HEK293 (cell line): Measurements from ENCODE around the gene FUCA1.

Experiments used
- ZNF169 ChIP-seq: fragments of 450-650 bp; formaldehyde crosslinking; IDR thresholded peaks from 2 replicates; pipeline ENCODE4 v1.5.1; 2016; ENCODE audit warnings: missing biosample characterization, missing genetic modification characterization
- ZNF292 ChIP-seq: fragments of 450-650 bp; formaldehyde crosslinking; IDR thresholded peaks from 2 replicates; pipeline ENCODE4 v1.5.1; 2016; ENCODE audit warnings: low read depth, missing biosample characterization, missing genetic modification characterization, borderline replicate concordance
- ZNF341 ChIP-seq: fragments of 450-650 bp; formaldehyde crosslinking; IDR thresholded peaks from 2 replicates; pipeline ENCODE4; 2016; ENCODE audit warnings: low read depth, missing biosample characterization, missing genetic modification characterization
- ZNF350 ChIP-seq: fragments of 450-650 bp; formaldehyde crosslinking; IDR thresholded peaks from 2 replicates; pipeline ENCODE4 v1.5.0; 2017; ENCODE audit warnings: missing biosample characterization, mild to moderate bottlenecking, missing genetic modification characterization
- ZNF37A ChIP-seq: fragments of 450-650 bp; IDR thresholded peaks from 2 replicates; pipeline ENCODE4 v1.5.1; 2018; ENCODE audit warnings: missing biosample characterization, missing genetic modification characterization
- ZNF404 ChIP-seq: fragments of 450-650 bp; formaldehyde crosslinking; IDR thresholded peaks from 2 replicates; pipeline ENCODE4 v1.5.1; 2017; ENCODE audit warnings: missing biosample characterization, missing genetic modification characterization
- ZNF433 ChIP-seq: fragments of 450-650 bp; formaldehyde crosslinking; IDR thresholded peaks from 2 replicates; pipeline ENCODE4 v1.5.1; 2016; ENCODE audit warnings: missing biosample characterization, missing genetic modification characterization, low read depth
- ZNF654 ChIP-seq: fragments of 450-650 bp; formaldehyde crosslinking; IDR thresholded peaks from 2 replicates; pipeline ENCODE4 v1.5.1; 2016; ENCODE audit warnings: low read depth, missing biosample characterization, missing genetic modification characterization
- ZNF843 ChIP-seq: fragments of 450-650 bp; formaldehyde crosslinking; IDR thresholded peaks from 2 replicates; pipeline ENCODE4 v1.5.1; 2016; ENCODE audit warnings: missing biosample characterization, missing genetic modification characterization
- TF ChIP-seq, protein P1 (sequence below): fragments of 450-650 bp; IDR thresholded peaks from 2 replicates; pipeline ENCODE4 v1.5.1; 2018; ENCODE audit warnings: missing biosample characterization, missing genetic modification characterization
- TF ChIP-seq, protein P2 (sequence below): fragments of 450-650 bp; formaldehyde crosslinking; IDR thresholded peaks from 2 replicates; pipeline ENCODE4 v1.5.1; 2017; ENCODE audit warnings: missing biosample characterization, missing genetic modification characterization
- TF ChIP-seq, protein P3 (sequence below): fragments of 450-650 bp; formaldehyde crosslinking; IDR thresholded peaks from 2 replicates; pipeline ENCODE4 v1.5.1; 2016; ENCODE audit warnings: missing biosample characterization, missing genetic modification characterization
- TF ChIP-seq, protein P4 (sequence below): fragments of 450-650 bp; formaldehyde crosslinking; IDR thresholded peaks from 2 replicates; pipeline ENCODE4 v1.5.1; 2016; ENCODE audit warnings: missing biosample characterization, missing genetic modification characterization
- TF ChIP-seq, protein P5 (sequence below): fragments of 450-650 bp; formaldehyde crosslinking; IDR thresholded peaks from 2 replicates; pipeline ENCODE4 v1.5.0; 2017; ENCODE audit warnings: missing biosample characterization, missing genetic modification characterization, borderline replicate concordance
- TF ChIP-seq, protein P6 (sequence below): fragments of 450-650 bp; formaldehyde crosslinking; IDR thresholded peaks from 2 replicates; pipeline ENCODE4 v1.5.1; 2016; ENCODE audit warnings: missing biosample characterization, missing genetic modification characterization
- TF ChIP-seq, protein P7 (sequence below): fragments of 450-650 bp; formaldehyde crosslinking; IDR thresholded peaks from 2 replicates; pipeline ENCODE4 v1.5.1; 2016; ENCODE audit warnings: missing biosample characterization, missing genetic modification characterization
- TF ChIP-seq, protein P8 (sequence below): fragments of 450-650 bp; formaldehyde crosslinking; IDR thresholded peaks from 2 replicates; pipeline ENCODE4 v1.5.1; 2017; ENCODE audit warnings: missing biosample characterization, missing genetic modification characterization

FUCA1 gene

DNA sequence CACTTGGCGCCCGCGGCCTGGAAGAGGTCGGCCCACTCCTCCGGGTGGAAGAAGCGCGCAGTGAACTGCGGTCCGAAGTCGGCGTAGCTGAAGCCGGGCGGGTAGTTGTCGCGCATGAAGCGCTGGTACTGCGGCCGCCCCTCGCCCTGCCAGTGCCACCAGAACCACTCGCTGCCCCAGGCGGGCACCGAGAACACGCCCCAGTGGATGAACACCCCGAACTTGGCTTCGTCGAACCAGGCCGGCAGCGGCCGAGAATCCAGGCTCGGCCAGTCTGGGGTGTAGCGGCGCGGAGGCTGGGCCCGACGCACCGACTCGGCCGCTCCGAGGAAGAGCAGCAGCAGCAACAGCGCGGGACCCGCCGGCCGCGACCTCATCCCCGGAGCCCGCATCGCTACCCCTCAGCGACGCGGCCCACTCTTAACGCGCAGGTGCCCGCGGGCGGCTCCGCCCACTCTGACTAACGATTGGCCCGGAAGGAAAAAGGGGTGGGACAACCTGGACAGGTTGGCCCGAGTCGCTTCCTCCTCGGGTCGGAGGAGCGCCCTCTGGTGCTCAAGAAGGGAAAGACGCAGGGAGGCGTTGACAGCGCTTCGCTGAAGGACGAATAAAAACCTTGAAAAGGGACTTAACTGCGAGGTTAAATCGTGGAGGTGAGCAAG is at the start of gene FUCA1 (continued):
- TF ChIP-seq, protein P1, sequence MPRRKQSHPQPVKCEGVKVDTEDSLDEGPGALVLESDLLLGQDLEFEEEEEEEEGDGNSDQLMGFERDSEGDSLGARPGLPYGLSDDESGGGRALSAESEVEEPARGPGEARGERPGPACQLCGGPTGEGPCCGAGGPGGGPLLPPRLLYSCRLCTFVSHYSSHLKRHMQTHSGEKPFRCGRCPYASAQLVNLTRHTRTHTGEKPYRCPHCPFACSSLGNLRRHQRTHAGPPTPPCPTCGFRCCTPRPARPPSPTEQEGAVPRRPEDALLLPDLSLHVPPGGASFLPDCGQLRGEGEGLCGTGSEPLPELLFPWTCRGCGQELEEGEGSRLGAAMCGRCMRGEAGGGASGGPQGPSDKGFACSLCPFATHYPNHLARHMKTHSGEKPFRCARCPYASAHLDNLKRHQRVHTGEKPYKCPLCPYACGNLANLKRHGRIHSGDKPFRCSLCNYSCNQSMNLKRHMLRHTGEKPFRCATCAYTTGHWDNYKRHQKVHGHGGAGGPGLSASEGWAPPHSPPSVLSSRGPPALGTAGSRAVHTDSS (tag by site-specific recombination): no peak
- 0 out of 2 replicates have a peak, but pooled peaks have one; percentile 36 for TF ChIP-seq ZNF843 (tag by site-specific recombination)
- TF ChIP-seq ZNF37A: no peak
- TF ChIP-seq ZNF433 (tag by site-specific recombination): no peak
- TF ChIP-seq ZNF654 (tag by site-specific recombination): peak; percentile 30; the same call in 1 of the 2 replicates
- TF ChIP-seq, protein P2, sequence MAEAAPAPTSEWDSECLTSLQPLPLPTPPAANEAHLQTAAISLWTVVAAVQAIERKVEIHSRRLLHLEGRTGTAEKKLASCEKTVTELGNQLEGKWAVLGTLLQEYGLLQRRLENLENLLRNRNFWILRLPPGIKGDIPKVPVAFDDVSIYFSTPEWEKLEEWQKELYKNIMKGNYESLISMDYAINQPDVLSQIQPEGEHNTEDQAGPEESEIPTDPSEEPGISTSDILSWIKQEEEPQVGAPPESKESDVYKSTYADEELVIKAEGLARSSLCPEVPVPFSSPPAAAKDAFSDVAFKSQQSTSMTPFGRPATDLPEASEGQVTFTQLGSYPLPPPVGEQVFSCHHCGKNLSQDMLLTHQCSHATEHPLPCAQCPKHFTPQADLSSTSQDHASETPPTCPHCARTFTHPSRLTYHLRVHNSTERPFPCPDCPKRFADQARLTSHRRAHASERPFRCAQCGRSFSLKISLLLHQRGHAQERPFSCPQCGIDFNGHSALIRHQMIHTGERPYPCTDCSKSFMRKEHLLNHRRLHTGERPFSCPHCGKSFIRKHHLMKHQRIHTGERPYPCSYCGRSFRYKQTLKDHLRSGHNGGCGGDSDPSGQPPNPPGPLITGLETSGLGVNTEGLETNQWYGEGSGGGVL (tag by site-specific recombination): no peak
- TF ChIP-seq, protein P3, sequence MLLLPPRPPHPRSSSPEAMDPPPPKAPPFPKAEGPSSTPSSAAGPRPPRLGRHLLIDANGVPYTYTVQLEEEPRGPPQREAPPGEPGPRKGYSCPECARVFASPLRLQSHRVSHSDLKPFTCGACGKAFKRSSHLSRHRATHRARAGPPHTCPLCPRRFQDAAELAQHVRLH (tag by site-specific recombination): no peak
- no peak for TF ChIP-seq ZNF404 (tag by site-specific recombination)
- TF ChIP-seq ZNF169 (tag by site-specific recombination): no peak
- TF ChIP-seq, protein P4, sequence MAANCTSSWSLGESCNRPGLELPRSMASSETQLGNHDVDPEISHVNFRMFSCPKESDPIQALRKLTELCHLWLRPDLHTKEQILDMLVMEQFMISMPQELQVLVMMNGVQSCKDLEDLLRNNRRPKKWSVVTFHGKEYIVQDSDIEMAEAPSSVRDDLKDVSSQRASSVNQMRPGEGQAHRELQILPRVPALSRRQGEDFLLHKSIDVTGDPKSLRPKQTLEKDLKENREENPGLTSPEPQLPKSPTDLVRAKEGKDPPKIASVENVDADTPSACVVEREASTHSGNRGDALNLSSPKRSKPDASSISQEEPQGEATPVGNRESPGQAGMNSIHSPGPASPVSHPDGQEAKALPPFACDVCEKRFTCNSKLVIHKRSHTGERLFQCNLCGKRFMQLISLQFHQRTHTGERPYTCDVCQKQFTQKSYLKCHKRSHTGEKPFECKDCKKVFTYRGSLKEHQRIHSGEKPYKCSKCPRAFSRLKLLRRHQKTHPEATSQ (tag by site-specific recombination): no peak
- TF ChIP-seq ZNF350: no peak
- TF ChIP-seq, protein P5, sequence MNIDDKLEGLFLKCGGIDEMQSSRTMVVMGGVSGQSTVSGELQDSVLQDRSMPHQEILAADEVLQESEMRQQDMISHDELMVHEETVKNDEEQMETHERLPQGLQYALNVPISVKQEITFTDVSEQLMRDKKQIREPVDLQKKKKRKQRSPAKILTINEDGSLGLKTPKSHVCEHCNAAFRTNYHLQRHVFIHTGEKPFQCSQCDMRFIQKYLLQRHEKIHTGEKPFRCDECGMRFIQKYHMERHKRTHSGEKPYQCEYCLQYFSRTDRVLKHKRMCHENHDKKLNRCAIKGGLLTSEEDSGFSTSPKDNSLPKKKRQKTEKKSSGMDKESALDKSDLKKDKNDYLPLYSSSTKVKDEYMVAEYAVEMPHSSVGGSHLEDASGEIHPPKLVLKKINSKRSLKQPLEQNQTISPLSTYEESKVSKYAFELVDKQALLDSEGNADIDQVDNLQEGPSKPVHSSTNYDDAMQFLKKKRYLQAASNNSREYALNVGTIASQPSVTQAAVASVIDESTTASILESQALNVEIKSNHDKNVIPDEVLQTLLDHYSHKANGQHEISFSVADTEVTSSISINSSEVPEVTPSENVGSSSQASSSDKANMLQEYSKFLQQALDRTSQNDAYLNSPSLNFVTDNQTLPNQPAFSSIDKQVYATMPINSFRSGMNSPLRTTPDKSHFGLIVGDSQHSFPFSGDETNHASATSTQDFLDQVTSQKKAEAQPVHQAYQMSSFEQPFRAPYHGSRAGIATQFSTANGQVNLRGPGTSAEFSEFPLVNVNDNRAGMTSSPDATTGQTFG: no peak
- TF ChIP-seq, protein P6, sequence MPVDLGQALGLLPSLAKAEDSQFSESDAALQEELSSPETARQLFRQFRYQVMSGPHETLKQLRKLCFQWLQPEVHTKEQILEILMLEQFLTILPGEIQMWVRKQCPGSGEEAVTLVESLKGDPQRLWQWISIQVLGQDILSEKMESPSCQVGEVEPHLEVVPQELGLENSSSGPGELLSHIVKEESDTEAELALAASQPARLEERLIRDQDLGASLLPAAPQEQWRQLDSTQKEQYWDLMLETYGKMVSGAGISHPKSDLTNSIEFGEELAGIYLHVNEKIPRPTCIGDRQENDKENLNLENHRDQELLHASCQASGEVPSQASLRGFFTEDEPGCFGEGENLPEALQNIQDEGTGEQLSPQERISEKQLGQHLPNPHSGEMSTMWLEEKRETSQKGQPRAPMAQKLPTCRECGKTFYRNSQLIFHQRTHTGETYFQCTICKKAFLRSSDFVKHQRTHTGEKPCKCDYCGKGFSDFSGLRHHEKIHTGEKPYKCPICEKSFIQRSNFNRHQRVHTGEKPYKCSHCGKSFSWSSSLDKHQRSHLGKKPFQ (tag by site-specific recombination): no peak
- TF ChIP-seq, protein P7, sequence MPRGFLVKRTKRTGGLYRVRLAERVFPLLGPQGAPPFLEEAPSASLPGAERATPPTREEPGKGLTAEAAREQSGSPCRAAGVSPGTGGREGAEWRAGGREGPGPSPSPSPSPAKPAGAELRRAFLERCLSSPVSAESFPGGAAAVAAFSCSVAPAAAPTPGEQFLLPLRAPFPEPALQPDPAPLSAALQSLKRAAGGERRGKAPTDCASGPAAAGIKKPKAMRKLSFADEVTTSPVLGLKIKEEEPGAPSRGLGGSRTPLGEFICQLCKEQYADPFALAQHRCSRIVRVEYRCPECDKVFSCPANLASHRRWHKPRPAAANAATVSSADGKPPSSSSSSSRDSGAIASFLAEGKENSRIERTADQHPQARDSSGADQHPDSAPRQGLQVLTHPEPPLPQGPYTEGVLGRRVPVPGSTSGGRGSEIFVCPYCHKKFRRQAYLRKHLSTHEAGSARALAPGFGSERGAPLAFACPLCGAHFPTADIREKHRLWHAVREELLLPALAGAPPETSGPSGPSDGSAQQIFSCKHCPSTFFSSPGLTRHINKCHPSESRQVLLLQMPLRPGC: no peak
- TF ChIP-seq ZNF341 (tag by site-specific recombination): peak; percentile 70
- TF ChIP-seq ZNF292 (tag by site-specific recombination): no peak
- TF ChIP-seq, protein P8, sequence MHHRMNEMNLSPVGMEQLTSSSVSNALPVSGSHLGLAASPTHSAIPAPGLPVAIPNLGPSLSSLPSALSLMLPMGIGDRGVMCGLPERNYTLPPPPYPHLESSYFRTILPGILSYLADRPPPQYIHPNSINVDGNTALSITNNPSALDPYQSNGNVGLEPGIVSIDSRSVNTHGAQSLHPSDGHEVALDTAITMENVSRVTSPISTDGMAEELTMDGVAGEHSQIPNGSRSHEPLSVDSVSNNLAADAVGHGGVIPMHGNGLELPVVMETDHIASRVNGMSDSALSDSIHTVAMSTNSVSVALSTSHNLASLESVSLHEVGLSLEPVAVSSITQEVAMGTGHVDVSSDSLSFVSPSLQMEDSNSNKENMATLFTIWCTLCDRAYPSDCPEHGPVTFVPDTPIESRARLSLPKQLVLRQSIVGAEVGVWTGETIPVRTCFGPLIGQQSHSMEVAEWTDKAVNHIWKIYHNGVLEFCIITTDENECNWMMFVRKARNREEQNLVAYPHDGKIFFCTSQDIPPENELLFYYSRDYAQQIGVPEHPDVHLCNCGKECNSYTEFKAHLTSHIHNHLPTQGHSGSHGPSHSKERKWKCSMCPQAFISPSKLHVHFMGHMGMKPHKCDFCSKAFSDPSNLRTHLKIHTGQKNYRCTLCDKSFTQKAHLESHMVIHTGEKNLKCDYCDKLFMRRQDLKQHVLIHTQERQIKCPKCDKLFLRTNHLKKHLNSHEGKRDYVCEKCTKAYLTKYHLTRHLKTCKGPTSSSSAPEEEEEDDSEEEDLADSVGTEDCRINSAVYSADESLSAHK (tag by site-specific recombination): no peak
